A204.1 (cell line): ENCODE results near the gene CDKL4.
"Not testable (repeated sequence)": the region's sequence is repeated elsewhere in the genome, so short reads cannot be mapped to it uniquely, and the experiment has no call there.

Source experiments
- FAIRE-seq: peaks from 2 replicates; lab custom pipeline; 2012; peaks lifted over from hg19 to GRCh38; lab: Jason Lieb, UNC

CDKL4 gene

DNA sequence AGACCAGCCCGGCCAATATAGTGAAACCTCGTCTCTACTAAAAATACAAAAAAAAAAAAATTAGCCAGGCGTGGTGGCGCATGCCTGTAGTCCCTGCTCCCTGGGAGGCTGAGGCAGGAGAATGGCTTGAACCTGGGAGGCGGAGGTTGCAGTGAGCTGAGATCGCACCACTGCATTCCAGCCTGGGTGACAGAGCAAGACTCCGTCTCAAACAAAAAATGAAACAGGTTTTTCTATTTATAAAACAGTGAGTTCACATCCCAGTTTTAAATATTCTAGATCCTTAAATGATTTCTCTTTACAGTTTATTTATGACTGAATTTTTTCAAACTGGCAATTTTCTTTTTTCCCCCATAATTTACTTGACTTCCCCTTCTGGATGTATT, 102.8 kb downstream of the CDKL4 start:
- FAIRE-seq: not testable (repeated sequence)

DNA sequence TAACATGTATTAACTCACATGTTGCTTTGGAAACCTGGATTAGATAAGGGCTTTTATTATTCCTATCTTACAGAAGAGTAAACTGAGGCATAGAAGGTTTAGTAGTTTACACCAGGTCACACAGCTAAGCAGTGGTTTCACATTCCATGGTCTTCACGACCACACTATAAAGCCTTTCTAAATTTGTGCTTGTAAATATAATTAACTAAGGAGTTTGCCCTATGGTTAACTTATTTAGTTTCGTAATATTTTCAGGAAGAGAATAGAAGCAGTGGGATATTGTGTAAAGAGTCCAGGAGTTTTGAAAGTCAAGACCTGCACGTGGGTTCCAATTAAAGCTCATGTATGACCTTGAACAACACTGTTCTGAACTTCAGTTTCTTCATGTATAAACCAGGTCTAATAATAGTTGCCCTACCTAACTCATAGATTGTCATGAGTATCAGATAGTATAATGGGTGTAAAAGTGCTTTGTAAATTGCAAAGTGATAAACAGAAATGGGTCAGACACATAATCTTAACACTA, 103.4 kb downstream of the CDKL4 start:
- FAIRE-seq: no peak

DNA sequence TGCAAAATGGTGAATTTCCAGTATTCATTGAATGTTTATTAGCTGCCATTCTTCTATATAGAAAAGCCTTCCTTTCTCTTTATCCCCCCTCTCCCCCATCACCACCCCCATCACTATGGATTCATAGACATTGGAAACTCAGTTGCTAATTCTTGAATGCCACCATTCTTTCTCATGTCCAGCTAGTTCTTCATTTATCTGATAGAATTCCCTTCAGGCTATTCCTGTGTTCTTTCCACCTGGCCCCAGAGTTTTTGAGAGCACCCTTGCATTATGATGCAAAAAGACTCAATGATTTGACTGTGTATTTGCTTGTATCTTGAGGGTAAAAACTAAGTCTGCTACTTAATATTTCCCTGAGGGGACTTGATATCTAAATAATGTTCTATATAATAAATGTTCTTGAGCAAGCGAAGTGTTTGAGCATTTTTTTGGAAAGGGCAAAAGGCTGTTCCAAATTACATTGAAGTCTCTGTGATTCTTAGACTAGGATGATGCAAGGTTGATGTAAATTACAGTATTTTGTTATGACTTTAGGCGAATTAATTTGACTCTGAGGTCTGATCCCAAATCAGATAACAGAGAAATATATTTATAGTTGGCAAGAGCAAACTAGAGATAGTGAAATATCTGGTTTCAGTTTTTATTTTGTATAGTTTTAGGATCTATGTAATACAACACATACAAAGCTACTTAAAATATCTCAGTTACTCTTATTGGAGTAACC, 104.1 kb downstream of the CDKL4 start:
- no peak for FAIRE-seq

DNA sequence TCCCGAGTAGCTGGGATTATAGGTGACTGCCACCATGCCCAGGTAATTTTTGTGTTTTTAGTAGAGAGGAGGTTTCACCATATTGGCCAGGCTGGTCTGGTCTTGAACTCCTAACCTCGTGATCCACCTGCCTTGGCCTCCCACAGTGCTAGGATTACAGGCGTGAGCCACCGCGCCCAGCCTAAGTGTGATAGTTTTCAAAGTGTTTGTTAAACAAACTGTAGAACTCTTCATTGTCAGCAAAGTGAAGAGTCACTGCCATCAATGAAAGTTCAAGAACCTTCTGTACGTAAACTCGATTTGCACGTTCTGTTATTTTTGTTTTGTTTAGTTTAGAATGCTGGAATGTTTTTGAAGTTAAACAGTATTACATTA, 104.9 kb downstream of the CDKL4 start:
- FAIRE-seq: no peak

DNA sequence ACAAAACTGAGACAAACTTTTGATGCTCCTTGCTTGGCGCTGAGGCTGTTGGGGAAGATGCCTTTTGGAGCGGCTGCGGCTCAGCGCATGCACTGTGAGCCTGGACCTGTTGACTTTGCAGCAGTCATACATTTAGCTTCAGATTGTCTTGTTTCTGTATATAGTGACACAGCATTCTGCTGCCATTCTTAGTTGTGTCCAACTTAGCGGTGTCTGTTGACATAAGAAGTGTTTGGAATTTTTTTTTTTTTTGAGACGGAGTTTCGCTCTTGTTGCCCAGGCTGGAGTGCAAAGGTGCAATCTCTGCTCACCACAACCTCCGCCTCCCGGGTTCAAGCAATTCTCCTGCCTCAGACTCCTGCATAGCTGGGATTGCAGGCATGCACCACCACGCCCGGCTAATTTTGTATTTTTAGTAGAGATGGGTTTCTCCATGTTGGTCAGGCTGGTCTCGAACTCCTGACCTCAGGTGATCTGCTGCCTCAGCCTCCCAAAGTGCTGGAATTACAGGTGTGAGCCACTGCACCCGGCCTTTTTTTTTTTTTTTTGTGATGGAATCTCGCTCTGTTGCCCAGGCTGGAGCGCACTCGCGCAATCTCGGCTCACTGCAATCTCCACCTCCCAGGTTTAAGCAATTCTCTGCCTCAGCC, 105.5 kb downstream of the CDKL4 start:
- not testable (repeated sequence) for FAIRE-seq

DNA sequence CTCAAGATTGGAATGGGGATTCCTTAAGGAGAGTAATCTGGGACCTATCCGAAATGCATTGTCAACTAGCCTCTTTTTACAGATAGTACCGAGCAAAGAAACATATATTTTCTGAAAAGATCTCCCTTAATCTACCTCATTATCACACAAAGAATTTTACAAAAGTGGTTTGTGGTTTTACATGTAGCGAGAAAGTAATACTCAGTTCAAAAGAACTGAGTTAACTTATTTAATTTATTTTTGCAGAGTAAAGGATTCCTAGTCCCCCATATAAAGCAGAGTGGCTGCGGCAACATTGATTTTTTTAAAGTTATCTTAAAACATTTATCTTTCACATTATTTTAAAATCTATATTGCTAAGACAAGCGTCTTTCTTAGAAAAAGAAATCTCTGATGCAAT, 107.0 kb downstream of the CDKL4 start:
- FAIRE-seq: no peak

DNA sequence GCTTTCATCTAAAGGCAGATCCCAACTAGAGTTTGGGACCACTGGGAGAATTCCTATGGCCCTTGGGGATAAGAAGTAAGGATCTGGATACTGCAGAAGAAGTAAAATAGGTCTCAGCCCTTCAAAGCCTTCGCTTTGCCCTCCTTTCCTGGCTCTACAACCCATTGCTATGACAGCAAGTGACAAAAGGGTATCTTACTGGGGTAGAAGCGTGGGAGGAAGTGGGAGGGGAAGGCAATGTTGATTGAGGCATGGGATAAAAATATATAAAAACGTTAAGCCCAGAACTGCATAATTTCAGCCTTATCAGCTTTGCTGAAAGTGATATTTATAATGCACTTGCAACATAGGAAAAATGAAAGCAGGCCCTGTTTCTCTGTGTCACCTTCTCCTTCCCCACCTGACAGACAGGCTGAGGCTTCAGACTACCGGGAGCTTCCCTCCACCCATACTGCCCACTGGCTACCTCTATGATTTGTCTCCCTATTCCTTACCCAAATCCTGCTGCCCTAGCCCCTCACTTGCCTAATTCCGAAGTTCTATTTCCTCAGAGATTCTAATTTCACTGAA, 108.0 kb downstream of the CDKL4 start:
- FAIRE-seq: no peak

DNA sequence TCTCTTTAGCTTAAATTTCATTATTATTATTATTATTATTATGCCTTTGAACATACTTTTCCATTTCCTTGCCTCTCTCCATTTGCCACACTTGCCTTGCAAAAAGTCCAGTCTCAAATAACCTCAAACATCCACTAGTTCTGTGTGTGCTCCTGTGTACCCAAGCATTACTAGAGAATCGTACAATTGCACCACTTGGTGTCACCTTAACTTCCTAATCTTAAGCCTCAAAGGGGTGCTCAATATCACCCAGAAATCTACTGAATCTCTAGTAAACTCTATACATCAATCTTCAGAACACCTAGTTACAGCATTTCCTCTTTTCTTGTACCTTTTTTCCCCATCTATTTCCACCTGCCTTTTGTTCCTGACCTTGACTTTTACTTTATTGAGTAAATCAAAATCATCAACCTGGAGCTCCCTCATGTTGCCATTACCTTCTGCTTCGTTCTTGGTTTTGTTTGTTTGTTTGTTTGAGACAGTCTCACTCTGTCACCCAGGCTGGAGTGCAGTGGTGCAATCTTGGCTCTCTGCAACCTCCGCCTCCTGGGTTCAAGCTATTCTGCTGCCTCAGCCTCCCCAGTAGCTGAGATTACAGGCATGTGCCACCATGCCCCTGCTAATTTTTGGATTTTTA, 110.4 kb downstream of the CDKL4 start:
- FAIRE-seq: no peak

DNA sequence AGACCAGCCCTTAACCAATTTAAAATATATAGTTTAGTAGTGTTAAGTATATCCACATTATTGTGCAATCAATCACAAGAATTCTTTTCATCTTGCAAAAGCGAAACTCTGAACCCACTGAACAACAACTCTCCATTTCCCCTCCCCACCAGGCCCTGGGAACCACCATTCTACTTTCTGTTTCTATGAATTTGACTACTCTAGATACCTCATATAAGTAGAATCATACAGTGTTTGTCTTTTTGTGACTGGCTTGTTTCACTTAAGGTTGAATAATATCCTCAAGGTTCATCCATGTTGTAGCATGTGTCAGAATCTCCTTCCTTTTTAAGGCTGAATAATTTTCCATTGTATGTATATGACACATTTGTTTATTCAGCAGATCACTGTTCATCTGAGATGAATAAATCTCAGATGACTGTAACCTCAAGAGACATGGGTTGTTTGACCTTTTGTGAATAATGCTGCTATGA, 114.8 kb downstream of the CDKL4 start:
- no peak for FAIRE-seq

DNA sequence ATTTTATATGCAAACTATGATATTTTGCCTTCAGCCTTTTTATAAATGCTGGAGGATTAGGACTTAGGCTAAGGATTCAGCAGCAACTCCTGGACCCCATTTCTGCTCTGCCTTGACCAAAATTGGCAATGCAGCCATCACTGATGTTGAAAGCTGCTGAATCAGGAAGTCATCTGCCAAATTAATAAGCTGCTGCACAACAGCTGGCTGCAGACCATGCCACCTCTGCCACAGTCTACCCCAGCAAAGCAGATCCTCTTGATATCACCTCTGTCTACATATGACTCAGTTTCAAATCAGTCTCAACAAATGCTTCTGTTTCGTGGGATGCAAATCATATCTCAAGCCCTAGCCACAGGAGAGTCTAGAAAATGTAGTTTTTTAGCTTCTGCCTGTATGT, 115.8 kb downstream of the CDKL4 start:
- no peak for FAIRE-seq
